ENCODE data around the gene PRKCE. TPM values are rescaled to one million over a fixed set of nuclear protein-coding genes. Genes with fewer than 3 reads are reported as not detected.

Gene PRKCE
- total and polyA plus RNA-seq, 2 experiments from 2014 or later = 13.2 to 19.2 TPM

DNA sequence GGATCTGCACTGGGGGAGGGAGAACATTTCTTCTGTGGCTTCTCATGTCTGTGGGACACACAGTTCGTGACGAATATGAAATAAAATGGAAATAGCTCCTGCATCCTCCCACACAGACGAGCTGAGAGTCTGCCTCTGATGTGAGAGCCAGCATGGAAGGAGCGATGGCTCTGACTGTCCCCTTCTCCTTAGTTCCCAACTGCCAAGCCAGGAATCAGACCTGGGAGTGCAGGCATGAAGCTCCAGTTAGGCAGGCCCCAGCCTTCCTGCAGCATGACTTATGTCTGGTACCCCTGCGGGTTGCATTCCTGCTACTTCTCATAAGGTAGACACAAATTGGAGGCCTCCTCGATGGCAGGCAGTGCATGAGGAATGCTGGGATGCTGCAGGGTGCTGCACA is 56.2 kb downstream of the PRKCE start:
- Histone ChIP-seq H3K4me1 (ENCODE audit: low read depth) (peaks cover 3% of the 10 kb centered on the region), H3K27me3 (no peaks in the 10 kb centered on the region), H3K27ac (no peak overlapping the region), H3K4me3 (no peak overlapping the region), H3K36me3 (no peaks in the 10 kb centered on the region), H3K9me3 (ENCODE audit: low read depth) (no peaks in the 10 kb centered on the region)
- TF ChIP-seq CTCF (IDR thresholded peaks at IDR 0.05; ENCODE audit: low read depth, low read length) = no peak
- no peak for DNase-seq (ENCODE audit: low read depth in 1 of 2, low spot score in 1 of 2)

DNA sequence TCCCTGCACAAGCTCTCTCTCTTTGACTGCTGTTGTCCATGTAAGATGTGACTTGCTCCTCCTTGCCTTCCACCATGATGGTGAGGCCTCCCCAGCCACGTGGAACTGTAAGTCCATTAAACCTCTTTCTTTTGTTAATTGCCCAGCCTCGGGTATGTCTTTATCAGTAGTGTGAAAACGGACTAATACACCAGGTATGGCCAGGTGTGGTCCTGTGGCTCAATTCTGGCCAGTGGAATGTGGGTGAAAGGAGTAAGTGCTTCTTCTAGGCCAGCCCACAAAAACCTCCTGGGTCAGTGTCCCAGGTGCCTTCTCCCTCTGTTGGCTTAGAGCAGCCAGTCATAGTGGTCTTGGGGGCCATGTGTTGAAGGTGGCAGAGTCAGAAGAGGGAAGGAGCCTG is 57.0 kb downstream of the PRKCE start:
- Histone ChIP-seq H3K4me3 (no peak overlapping the region), H3K4me1 (ENCODE audit: low read depth) (peaks cover 5% of the 10 kb centered on the region), H3K36me3 (no peaks in the 10 kb centered on the region), H3K9me3 (ENCODE audit: low read depth) (no peaks in the 10 kb centered on the region), H3K27ac (no peak overlapping the region), H3K27me3 (no peaks in the 10 kb centered on the region)
- DNase-seq (ENCODE audit: low read depth in 1 of 2, low spot score in 1 of 2) = no peak
- no peak for TF ChIP-seq CTCF (IDR thresholded peaks at IDR 0.05; ENCODE audit: low read depth, low read length)

GRCh38 chr2:45709137-45709536 is 57.7 kb downstream of the PRKCE start:
- DNase-seq (ENCODE audit: low read depth in 1 of 2, low spot score in 1 of 2) = no peak
- H3K4me3 ChIP-seq = no peak overlapping the region
- no peaks in the 10 kb centered on the region for H3K27me3 ChIP-seq
- peaks cover 9% of the 10 kb centered on the region for H3K4me1 ChIP-seq (ENCODE audit: low read depth)
- no peaks in the 10 kb centered on the region for H3K9me3 ChIP-seq (ENCODE audit: low read depth)
- H3K27ac ChIP-seq = no peak overlapping the region
- H3K36me3 ChIP-seq = no peaks in the 10 kb centered on the region
- no peak for TF ChIP-seq CTCF (IDR thresholded peaks at IDR 0.05; ENCODE audit: low read depth, low read length)

GRCh38 chr2:45710468-45710867 is 59.0 kb downstream of the PRKCE start:
- TF ChIP-seq CTCF (IDR thresholded peaks at IDR 0.05; ENCODE audit: low read depth, low read length) = no peak
- Histone ChIP-seq H3K9me3 (ENCODE audit: low read depth) (no peaks in the 10 kb centered on the region), H3K4me3 (no peak overlapping the region), H3K4me1 (ENCODE audit: low read depth) (peaks cover 7% of the 10 kb centered on the region), H3K27ac (no peak overlapping the region), H3K36me3 (no peaks in the 10 kb centered on the region), H3K27me3 (no peaks in the 10 kb centered on the region)
- DNase-seq (ENCODE audit: low read depth in 1 of 2, low spot score in 1 of 2) = no peak

- Histone ChIP-seq H3K4me1 (ENCODE audit: low read depth) (peaks cover 6% of the 10 kb centered on the region), H3K9me3 (ENCODE audit: low read depth) (no peaks in the 10 kb centered on the region), H3K4me3 (no peak overlapping the region), H3K36me3 (no peaks in the 10 kb centered on the region), H3K27ac (no peak overlapping the region), H3K27me3 (no peaks in the 10 kb centered on the region)
- no peak for TF ChIP-seq CTCF (IDR thresholded peaks at IDR 0.05; ENCODE audit: low read depth, low read length)
- no peak for DNase-seq (ENCODE audit: low read depth in 1 of 2, low spot score in 1 of 2)
These were observed 59.7 kb downstream of the PRKCE start for GRCh38 chr2:45711224-45711623.

- no peak for TF ChIP-seq CTCF (IDR thresholded peaks at IDR 0.05; ENCODE audit: low read depth, low read length)
- no peaks in the 10 kb centered on the region for H3K9me3 ChIP-seq (ENCODE audit: low read depth)
- peaks cover 6% of the 10 kb centered on the region for H3K4me1 ChIP-seq (ENCODE audit: low read depth)
- DNase-seq (ENCODE audit: low read depth in 1 of 2, low spot score in 1 of 2) = peak in 1 of 2 donors; percentile 29
- no peaks in the 10 kb centered on the region for H3K27me3 ChIP-seq
- no peaks in the 10 kb centered on the region for H3K36me3 ChIP-seq
- H3K4me3 ChIP-seq = no peak overlapping the region
- no peak overlapping the region for H3K27ac ChIP-seq
These were observed 61.1 kb downstream of the PRKCE start for GRCh38 chr2:45712570-45712969.
